Trophoblast cell (in vitro differentiated cells and primary cell): Measurements from ENCODE around the gene KIF1B.

Experiments used
- DNase-seq, 2 donors: peaks; one replicate each; pipeline ENCODE4 v3.0.0-alpha.2; 2016
- H2AFZ ChIP-seq: 2 replicates; pipeline ENCODE4 v1.6.1; 2013; ENCODE audit warnings: low read length, moderate library complexity, mild to moderate bottlenecking; ENCODE audit not compliant: insufficient read depth, poor library complexity
- H2AK5ac ChIP-seq: 2 replicates; pipeline ENCODE4 v1.6.1; 2013; ENCODE audit warnings: mild to moderate bottlenecking, low read length
- H2BK120ac ChIP-seq: 2 replicates; pipeline ENCODE4 v1.6.1; 2013; ENCODE audit warnings: low read length, mild to moderate bottlenecking, moderate library complexity; ENCODE audit not compliant: insufficient read depth, poor library complexity
- H2BK12ac ChIP-seq: 2 replicates; pipeline ENCODE4 v1.6.1; 2013; ENCODE audit warnings: mild to moderate bottlenecking, low read length, moderate library complexity
- H2BK5ac ChIP-seq: 2 replicates; pipeline ENCODE4 v1.6.1; 2013; ENCODE audit warnings: low read length, low read depth, moderate library complexity, mild to moderate bottlenecking; ENCODE audit not compliant: poor library complexity
- H3K14ac ChIP-seq: 2 replicates; pipeline ENCODE4 v1.6.1; 2013; ENCODE audit warnings: mild to moderate bottlenecking, low read length
- H3K18ac ChIP-seq: 2 replicates; pipeline ENCODE4 v1.6.1; 2013; ENCODE audit warnings: mild to moderate bottlenecking, low read length
- H3K23ac ChIP-seq: 2 replicates; pipeline ENCODE4 v1.6.1; 2013; ENCODE audit warnings: low read length
- H3K27ac ChIP-seq: 2 replicates; pipeline ENCODE4 v1.5.1; 2013; ENCODE audit warnings: low read depth, mild to moderate bottlenecking, inconsistent platforms, low read length, moderate library complexity
- H3K27me3 ChIP-seq: 2 replicates; pipeline ENCODE4 v1.6.1; 2013; ENCODE audit warnings: inconsistent platforms, mild to moderate bottlenecking, low read length, moderate library complexity; ENCODE audit not compliant: insufficient read depth
- H3K36me3 ChIP-seq, 2 experiments: 1 replicate in 1 of 2; 2 replicates in 1 of 2; pipeline ENCODE4 v1.6.1; 2013; ENCODE audit warnings: low read length in 2 of 2, mild to moderate bottlenecking in 2 of 2, moderate library complexity in 1 of 2; ENCODE audit not compliant: insufficient read depth in 2 of 2, control insufficient read depth in 1 of 2
- H3K4ac ChIP-seq: 2 replicates; pipeline ENCODE4 v1.6.1; 2013; ENCODE audit warnings: low read depth, mild to moderate bottlenecking, low read length, moderate library complexity
- H3K4me1 ChIP-seq, 2 experiments: 1 replicate in 1 of 2; 2 replicates in 1 of 2; pipeline ENCODE4 v1.6.1; 2013; ENCODE audit warnings: low read length in 2 of 2, mild to moderate bottlenecking in 2 of 2, moderate library complexity in 1 of 2; ENCODE audit not compliant: insufficient read depth in 2 of 2, control insufficient read depth in 1 of 2
- H3K4me2 ChIP-seq: 2 replicates; pipeline ENCODE4 v1.6.1; 2013; ENCODE audit warnings: inconsistent platforms, mild to moderate bottlenecking, low read length, moderate library complexity
- H3K4me3 ChIP-seq: 2 replicates; pipeline ENCODE4 v1.5.1; 2013; ENCODE audit warnings: mild to moderate bottlenecking, low read depth, low read length, inconsistent platforms
- H3K79me1 ChIP-seq: one replicate; pipeline ENCODE4 v1.6.1; 2013; ENCODE audit warnings: low read length
- H3K79me2 ChIP-seq: 2 replicates; pipeline ENCODE4 v1.6.1; 2013; ENCODE audit warnings: low read length, mild to moderate bottlenecking; ENCODE audit not compliant: control insufficient read depth, insufficient read depth, poor library complexity
- H3K9ac ChIP-seq: 2 replicates; pipeline ENCODE4 v1.6.1; 2013; ENCODE audit warnings: mild to moderate bottlenecking, low read length
- H3K9me3 ChIP-seq: 2 replicates; pipeline ENCODE4 v1.6.1; 2013; ENCODE audit warnings: low read depth, mild to moderate bottlenecking, control low read depth, inconsistent platforms, low read length; ENCODE audit not compliant: insufficient read depth
- H4K12ac ChIP-seq: 2 replicates; pipeline ENCODE4 v1.6.1; 2013; ENCODE audit warnings: low read depth, mild to moderate bottlenecking, low read length, moderate library complexity
- H4K8ac ChIP-seq: 2 replicates; pipeline ENCODE4 v1.6.1; 2013; ENCODE audit warnings: low read depth, mild to moderate bottlenecking, low read length, moderate library complexity
- H4K91ac ChIP-seq: one replicate; pipeline ENCODE4 v1.6.1; 2013; ENCODE audit warnings: low read depth, mild to moderate bottlenecking, low read length, moderate library complexity
- WGBS: extraction: QIAGEN DNeasy Blood & Tissue Kit; methylation state at CpG from one replicate; pipeline ENCODE4 v1.1.7; 2013; ENCODE audit warnings: missing lambda C conversion rate; ENCODE audit not compliant: insufficient read length, insufficient coverage; ENCODE audit errors: extremely low coverage; 5-methylcytosine and 5-hydroxymethylcytosine counted together

The KIF1B gene

DNA sequence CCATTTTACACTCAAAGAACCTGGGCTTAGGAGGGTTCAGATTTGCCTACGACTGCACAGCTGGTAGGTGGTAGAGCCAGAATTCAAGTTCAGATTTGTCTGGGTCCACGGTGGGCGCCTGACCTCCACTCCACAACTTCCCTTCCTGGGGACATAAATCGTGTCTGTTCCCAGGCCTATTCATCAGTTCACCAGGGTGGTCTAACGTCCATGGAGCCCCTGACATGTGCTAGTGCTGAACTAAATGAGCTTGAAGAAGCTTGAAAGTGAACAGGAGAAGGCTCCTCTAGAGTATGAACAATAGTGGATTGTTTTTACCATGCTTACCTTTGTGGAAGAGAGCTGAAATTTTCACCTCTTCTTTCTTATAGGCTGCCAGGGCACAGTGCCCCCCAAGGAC lies 32.5 kb upstream of the KIF1B start:
- Histone ChIP-seq H3K4me1 (no peaks in the 10 kb centered on the region), H3K27me3 (no peaks in the 10 kb centered on the region), H4K8ac (no peak overlapping the region), H3K23ac (no peak overlapping the region), H4K12ac (no peak overlapping the region), H3K18ac (no peak overlapping the region), H3K9me3 (no peaks in the 10 kb centered on the region), H2BK120ac (no peak overlapping the region), H4K91ac (no peak overlapping the region), H2BK12ac (no peak overlapping the region), H3K36me3 (peaks cover 11 to 23% of the 10 kb centered on the region in 2 experiments), H3K4ac (no peak overlapping the region), H3K27ac (no peak overlapping the region), H3K14ac (no peak overlapping the region), H3K4me3 (no peak overlapping the region), H3K79me2 (no peaks in the 10 kb centered on the region), H3K9ac (no peak overlapping the region), H2AFZ (no peak overlapping the region), H3K4me2 (no peak overlapping the region), H2BK5ac (no peak overlapping the region), H2AK5ac (no peak overlapping the region), H3K79me1 (no peaks in the 10 kb centered on the region)
- no CpG with 5 or more reads among the region's 5 CpGs for WGBS
- no peak for DNase-seq

DNA sequence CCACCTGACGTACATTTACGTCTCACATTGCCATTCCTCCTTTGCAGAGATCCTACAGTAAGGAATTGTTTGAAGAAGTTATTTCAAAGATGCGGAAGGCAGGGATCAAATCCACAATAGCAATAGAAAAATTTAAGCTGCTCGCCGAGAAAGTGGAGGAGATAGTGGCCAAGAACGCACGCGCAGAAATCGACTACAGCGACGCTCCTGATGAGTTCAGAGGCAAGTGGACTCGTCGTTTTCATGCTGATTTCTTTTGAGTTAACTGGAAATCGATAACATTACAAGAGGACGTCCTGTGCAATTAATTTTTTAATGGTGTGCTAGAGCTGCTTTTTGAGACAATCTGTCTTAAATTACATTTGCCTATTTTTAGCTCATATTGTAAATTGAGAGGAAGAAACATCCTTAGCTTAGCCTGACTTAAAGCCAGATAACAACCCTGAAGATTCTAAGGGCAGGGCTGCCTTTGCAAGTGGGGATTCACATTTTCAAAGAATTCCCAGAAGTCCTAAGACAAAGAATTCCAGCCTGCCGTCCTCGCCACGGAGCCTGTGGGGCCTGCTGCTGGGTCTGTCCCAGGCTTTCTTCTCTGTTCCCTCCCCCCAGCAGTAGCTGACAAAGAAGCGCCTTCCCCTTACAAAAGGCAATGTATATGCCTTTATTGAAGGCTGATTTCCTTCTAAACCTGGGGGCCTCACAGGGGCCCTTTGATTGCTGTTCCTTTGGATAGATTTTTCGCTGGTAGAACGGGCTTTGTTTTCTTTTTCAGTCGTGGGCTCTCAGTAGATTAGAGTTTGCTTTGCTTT lies 31.6 kb upstream of the KIF1B start:
- H3K4me3 ChIP-seq = no peak overlapping the region
- no peak overlapping the region for H3K27ac ChIP-seq
- no peaks in the 10 kb centered on the region for H3K79me1 ChIP-seq
- DNase-seq = no peak
- H2AK5ac ChIP-seq = no peak overlapping the region
- H4K8ac ChIP-seq = no peak overlapping the region
- no peaks in the 10 kb centered on the region for H3K4me1 ChIP-seq
- no peak overlapping the region for H2BK12ac ChIP-seq
- no peak overlapping the region for H2AFZ ChIP-seq
- H3K23ac ChIP-seq = no peak overlapping the region
- WGBS = no CpG with 5 or more reads among the region's 22 CpGs
- no peak overlapping the region for H3K9ac ChIP-seq
- no peak overlapping the region for H3K4me2 ChIP-seq
- no peaks in the 10 kb centered on the region for H3K9me3 ChIP-seq
- H3K4ac ChIP-seq = no peak overlapping the region
- no peak overlapping the region for H2BK120ac ChIP-seq
- H3K18ac ChIP-seq = no peak overlapping the region
- H3K79me2 ChIP-seq = no peaks in the 10 kb centered on the region
- H2BK5ac ChIP-seq = no peak overlapping the region
- no peak overlapping the region for H4K91ac ChIP-seq
- no peaks in the 10 kb centered on the region for H3K27me3 ChIP-seq
- no peak overlapping the region for H4K12ac ChIP-seq
- H3K14ac ChIP-seq = no peak overlapping the region
- peaks cover 7 to 19% of the 10 kb centered on the region in 2 experiments for H3K36me3 ChIP-seq

DNA sequence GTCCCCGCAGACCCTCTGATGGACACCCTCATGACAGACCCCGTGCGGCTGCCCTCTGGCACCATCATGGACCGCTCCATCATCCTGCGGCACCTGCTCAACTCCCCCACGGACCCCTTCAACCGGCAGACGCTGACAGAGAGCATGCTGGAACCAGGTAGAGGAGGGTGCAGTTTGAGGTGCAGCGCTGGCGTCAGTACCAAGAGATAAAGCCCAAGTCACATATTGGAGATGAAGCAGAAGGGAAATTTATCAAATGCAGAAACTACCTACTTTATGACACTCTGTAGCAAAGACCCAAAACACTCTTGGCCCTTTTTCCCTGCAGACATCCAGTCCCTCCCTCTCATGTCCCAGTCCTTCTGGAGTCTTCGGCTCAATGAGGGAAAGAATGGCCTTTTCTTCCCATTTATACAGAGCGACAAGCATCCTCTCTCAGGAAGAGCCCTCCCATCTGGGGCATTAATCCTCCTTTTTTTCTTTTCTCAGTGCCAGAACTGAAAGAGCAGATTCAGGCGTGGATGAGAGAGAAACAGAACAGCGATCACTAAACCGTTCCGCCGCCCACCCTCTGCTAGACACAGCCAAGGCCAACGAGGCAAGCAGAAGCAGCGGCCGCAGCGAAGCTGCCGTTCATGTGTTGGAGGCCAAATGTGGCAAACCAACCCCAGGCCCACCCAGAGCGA lies 30.8 kb upstream of the KIF1B start:
- Histone ChIP-seq H3K14ac (no peak overlapping the region), H3K36me3 (peaks cover 9 to 17% of the 10 kb centered on the region in 2 experiments), H3K79me2 (no peaks in the 10 kb centered on the region), H2BK12ac (no peak overlapping the region), H4K8ac (no peak overlapping the region), H2BK120ac (no peak overlapping the region), H3K27me3 (no peaks in the 10 kb centered on the region), H3K4ac (no peak overlapping the region), H4K12ac (no peak overlapping the region), H3K79me1 (no peaks in the 10 kb centered on the region), H3K9ac (peak overlapping the region; percentile 2), H3K23ac (no peak overlapping the region), H3K18ac (no peak overlapping the region), H3K4me3 (no peak overlapping the region), H2BK5ac (no peak overlapping the region), H3K4me2 (no peak overlapping the region), H2AFZ (no peak overlapping the region), H4K91ac (no peak overlapping the region), H2AK5ac (no peak overlapping the region), H3K4me1 (no peaks in the 10 kb centered on the region), H3K27ac (no peak overlapping the region), H3K9me3 (no peaks in the 10 kb centered on the region)
- WGBS = no CpG with 5 or more reads among the region's 23 CpGs
- DNase-seq = no peak

DNA sequence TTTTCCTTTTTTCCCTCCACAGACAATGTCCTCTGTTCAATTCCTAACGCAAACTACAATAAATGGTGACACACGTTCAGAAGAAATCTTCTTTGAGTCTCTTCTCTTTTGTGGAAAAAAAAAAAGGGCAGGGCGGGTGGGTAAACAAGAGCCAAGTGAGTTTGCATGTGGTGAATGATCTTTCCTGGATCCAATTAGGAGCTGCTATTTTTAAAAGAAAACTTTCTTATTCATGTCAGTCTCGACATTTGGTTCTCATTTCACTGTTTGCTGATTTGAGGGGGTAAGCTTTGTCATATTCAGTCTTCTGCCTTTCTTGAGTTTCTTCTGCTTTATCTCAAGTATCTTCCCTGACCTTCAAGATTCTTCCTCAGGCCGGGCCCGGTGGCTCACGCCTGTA lies 29.2 kb upstream of the KIF1B start:
- no peak overlapping the region for H3K14ac ChIP-seq
- H4K12ac ChIP-seq = no peak overlapping the region
- H3K27ac ChIP-seq = no peak overlapping the region
- H4K91ac ChIP-seq = no peak overlapping the region
- no peaks in the 10 kb centered on the region for H3K9me3 ChIP-seq
- no peak overlapping the region for H2BK12ac ChIP-seq
- H3K36me3 ChIP-seq = peaks cover 9 to 15% of the 10 kb centered on the region in 2 experiments
- no peak overlapping the region for H2BK5ac ChIP-seq
- no CpG with 5 or more reads among the region's 7 CpGs for WGBS
- no peaks in the 10 kb centered on the region for H3K4me1 ChIP-seq
- H3K4me2 ChIP-seq = no peak overlapping the region
- no peak overlapping the region for H4K8ac ChIP-seq
- no peaks in the 10 kb centered on the region for H3K79me1 ChIP-seq
- H3K9ac ChIP-seq = no peak overlapping the region
- H2AK5ac ChIP-seq = no peak overlapping the region
- no peak overlapping the region for H2AFZ ChIP-seq
- no peaks in the 10 kb centered on the region for H3K79me2 ChIP-seq
- no peak overlapping the region for H3K4ac ChIP-seq
- no peaks in the 10 kb centered on the region for H3K27me3 ChIP-seq
- DNase-seq = no peak
- H2BK120ac ChIP-seq = no peak overlapping the region
- no peak overlapping the region for H3K18ac ChIP-seq
- H3K4me3 ChIP-seq = no peak overlapping the region
- H3K23ac ChIP-seq = no peak overlapping the region
